PC-3 (cell line): ENCODE measurements around the gene RERG. TPM values are rescaled to one million over a fixed set of nuclear protein-coding genes. Genes with fewer than 3 reads are reported as not detected.
"Not testable (repeated sequence)": the region's sequence is repeated elsewhere in the genome, so short reads cannot be mapped to it uniquely, and the experiment has no call there.

Source experiments
- ATAC-seq: fragments of 200-7000 bp; cut with Tn5 transposase; 2 replicates; pipeline ENCODE4 v1.9.1; 2020; ENCODE audit warnings: mild to moderate bottlenecking, moderate library complexity
- BruUV-seq: library from RNA; stranded (reverse); fragments of 400-500 nt; replicated peaks from 2 replicates; lab custom pipeline; 2021; lab: Mats Ljungman, UMichigan
- CTCF ChIA-PET: fragments of 300-600 bp; sonication (Branson Sonifier 250); formaldehyde crosslinking; loops from one replicate; lab custom pipeline; 2022; ENCODE audit warnings: antibody characterized with exemption; lab: Charles Lee
- POLR2A ChIA-PET: fragments of 300-600 bp; sonication (Branson Sonifier 250); formaldehyde crosslinking; loops from one replicate; lab custom pipeline; 2022; ENCODE audit warnings: antibody characterized with exemption; ENCODE audit not compliant: unreplicated experiment; lab: Charles Lee
- DNase-seq: peaks from one replicate; pipeline ENCODE4 v3.0.0-alpha.2; 2015
- H2AFZ ChIP-seq: fragments of 300-600 bp; sonication (generic); 2 replicates; pipeline ENCODE4 v1.6.0; 2016; ENCODE audit warnings: antibody characterized with exemption, low read length
- H3F3A ChIP-seq: fragments of 300-600 bp; sonication (generic); one replicate; pipeline ENCODE4 v1.6.0; 2017; ENCODE audit warnings: antibody characterized with exemption, low read length, control low read depth, mild to moderate bottlenecking; ENCODE audit not compliant: unreplicated experiment
- H3K27ac ChIP-seq: fragments of 300-600 bp; sonication (generic); 2 replicates; pipeline ENCODE4 v1.5.1; 2016; ENCODE audit warnings: mild to moderate bottlenecking, low read length
- H3K27me3 ChIP-seq: fragments of 300-600 bp; sonication (generic); 2 replicates; pipeline ENCODE4 v1.6.1; 2016; ENCODE audit warnings: low read length, mixed read lengths
- H3K36me3 ChIP-seq: fragments of 300-600 bp; sonication (generic); 2 replicates; pipeline ENCODE4 v1.6.1; 2016; ENCODE audit warnings: low read depth, mixed run types, low read length, mixed read lengths
- H3K4me1 ChIP-seq: fragments of 300-600 bp; sonication (generic); 2 replicates; pipeline ENCODE4 v1.5.1; 2016; ENCODE audit warnings: low read length; ENCODE audit not compliant: insufficient read depth
- H3K4me2 ChIP-seq: fragments of 300-600 bp; sonication (generic); 2 replicates; pipeline ENCODE4 v1.6.0; 2016; ENCODE audit warnings: low read length
- H3K4me3 ChIP-seq: fragments of 300-600 bp; sonication (generic); 2 replicates; pipeline ENCODE4 v1.5.1; 2016; ENCODE audit warnings: mild to moderate bottlenecking, low read length, mixed read lengths
- H3K79me2 ChIP-seq: fragments of 300-600 bp; sonication (generic); 2 replicates; pipeline ENCODE4 v1.6.1; 2017; ENCODE audit warnings: low read length, mixed read lengths
- H3K9ac ChIP-seq: fragments of 300-600 bp; sonication (generic); 2 replicates; pipeline ENCODE4 v1.6.0; 2016; ENCODE audit warnings: mild to moderate bottlenecking, low read length
- H3K9me2 ChIP-seq: fragments of 300-600 bp; sonication (generic); replicated peaks from 2 replicates; pipeline ENCODE4 v1.6.1; 2016; ENCODE audit warnings: mixed run types, low read length, mixed read lengths
- H3K9me3 ChIP-seq: fragments of 300-600 bp; sonication (generic); 2 replicates; pipeline ENCODE4 v1.6.1; 2016; ENCODE audit warnings: low read length, mixed read lengths
- H4K20me1 ChIP-seq: fragments of 300-600 bp; sonication (generic); 2 replicates; pipeline ENCODE4 v1.6.1; 2016; ENCODE audit warnings: low read length, mixed read lengths
- EZH2 ChIP-seq: fragments of 300-600 bp; sonication (generic); IDR thresholded peaks from one replicate; pipeline ENCODE4 v1.6.1; 2017; ENCODE audit warnings: antibody characterized with exemption, mild to moderate bottlenecking, low read length; ENCODE audit not compliant: unreplicated experiment
- EZH2phosphoT487 ChIP-seq: fragments of 300-600 bp; sonication (generic); IDR thresholded peaks from 2 replicates; pipeline ENCODE4 v1.6.1; 2018; ENCODE audit warnings: mild to moderate bottlenecking, antibody characterized with exemption, low read length, borderline replicate concordance
- intact Hi-C: fragments of 100-400 bp; cut with micrococcal nuclease; formaldehyde crosslinking; loops from 2 replicates; pipeline ENCODE4 v1.9.0; 2023
- total RNA-seq: library from RNA; depleted of rRNA; stranded (reverse); fragments of >200 nt; gene quantifications from 2 replicates; pipeline ENCODE4 v1.2.3, GENCODE V29; 2014
- TF ChIP-seq, protein P1 (sequence below): fragments of 300-600 bp; sonication (generic); conservative IDR thresholded peaks from 2 replicates; pipeline ENCODE4 v1.5.1; 2017; ENCODE audit warnings: antibody characterized with exemption, low read depth, mild to moderate bottlenecking, low read length

The RERG gene
- total RNA-seq, 1 experiment from 2014 or later, result not detected

DNA sequence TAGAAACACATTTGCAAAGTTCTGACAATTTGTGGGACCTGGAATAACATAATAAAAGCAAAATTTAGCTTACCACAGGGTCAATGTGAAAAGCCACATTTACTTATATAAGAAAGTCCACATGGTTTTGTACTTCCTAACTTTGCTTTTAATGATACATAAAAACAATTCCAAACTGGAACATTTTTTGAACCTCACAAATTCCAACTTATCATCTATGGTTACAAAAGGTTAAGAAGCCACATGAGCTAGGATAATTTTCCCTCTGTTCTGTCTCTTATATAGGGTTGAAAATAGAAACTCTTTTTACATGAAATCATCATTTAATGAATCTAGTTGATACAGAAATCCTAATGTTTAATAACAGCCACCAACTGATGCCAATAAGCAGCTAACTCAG lies 8.9 kb upstream of the RERG start:
- Histone ChIP-seq H3K27me3 (0 out of 2 replicates have a peak, but pooled peaks cover 5% of the 10 kb centered on the region), H2AFZ (no peak overlapping the region), H3K79me2 (no peaks in the 10 kb centered on the region), H3F3A (no peaks in the 10 kb centered on the region), H3K36me3 (no peaks in the 10 kb centered on the region), H4K20me1 (no peaks in the 10 kb centered on the region), H3K9me3 (no peaks in the 10 kb centered on the region), H3K27ac (no peak overlapping the region), H3K4me3 (no peak overlapping the region), H3K9me2 (no peaks in the 10 kb centered on the region), H3K9ac (no peak overlapping the region), H3K4me2 (no peak overlapping the region), H3K4me1 (no peaks in the 10 kb centered on the region)
- DNase-seq (no peak), ATAC-seq (no peak)
- BruUV-seq, result no TSS peak
- intact Hi-C loops, result no loop called here
- CTCF ChIA-PET, result interaction anchor here (0.6 kb wide), 2 partner anchors 56 to 185 kb away, joined by 3 to 5 read pairs; no protein-coding TSS in a partner anchor
- POLR2A ChIA-PET, result no interaction called here
- no peak for TF ChIP-seq EZH2phosphoT487
- TF ChIP-seq, protein P1, sequence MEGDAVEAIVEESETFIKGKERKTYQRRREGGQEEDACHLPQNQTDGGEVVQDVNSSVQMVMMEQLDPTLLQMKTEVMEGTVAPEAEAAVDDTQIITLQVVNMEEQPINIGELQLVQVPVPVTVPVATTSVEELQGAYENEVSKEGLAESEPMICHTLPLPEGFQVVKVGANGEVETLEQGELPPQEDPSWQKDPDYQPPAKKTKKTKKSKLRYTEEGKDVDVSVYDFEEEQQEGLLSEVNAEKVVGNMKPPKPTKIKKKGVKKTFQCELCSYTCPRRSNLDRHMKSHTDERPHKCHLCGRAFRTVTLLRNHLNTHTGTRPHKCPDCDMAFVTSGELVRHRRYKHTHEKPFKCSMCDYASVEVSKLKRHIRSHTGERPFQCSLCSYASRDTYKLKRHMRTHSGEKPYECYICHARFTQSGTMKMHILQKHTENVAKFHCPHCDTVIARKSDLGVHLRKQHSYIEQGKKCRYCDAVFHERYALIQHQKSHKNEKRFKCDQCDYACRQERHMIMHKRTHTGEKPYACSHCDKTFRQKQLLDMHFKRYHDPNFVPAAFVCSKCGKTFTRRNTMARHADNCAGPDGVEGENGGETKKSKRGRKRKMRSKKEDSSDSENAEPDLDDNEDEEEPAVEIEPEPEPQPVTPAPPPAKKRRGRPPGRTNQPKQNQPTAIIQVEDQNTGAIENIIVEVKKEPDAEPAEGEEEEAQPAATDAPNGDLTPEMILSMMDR, result no peak
- TF ChIP-seq EZH2, result no peak

DNA sequence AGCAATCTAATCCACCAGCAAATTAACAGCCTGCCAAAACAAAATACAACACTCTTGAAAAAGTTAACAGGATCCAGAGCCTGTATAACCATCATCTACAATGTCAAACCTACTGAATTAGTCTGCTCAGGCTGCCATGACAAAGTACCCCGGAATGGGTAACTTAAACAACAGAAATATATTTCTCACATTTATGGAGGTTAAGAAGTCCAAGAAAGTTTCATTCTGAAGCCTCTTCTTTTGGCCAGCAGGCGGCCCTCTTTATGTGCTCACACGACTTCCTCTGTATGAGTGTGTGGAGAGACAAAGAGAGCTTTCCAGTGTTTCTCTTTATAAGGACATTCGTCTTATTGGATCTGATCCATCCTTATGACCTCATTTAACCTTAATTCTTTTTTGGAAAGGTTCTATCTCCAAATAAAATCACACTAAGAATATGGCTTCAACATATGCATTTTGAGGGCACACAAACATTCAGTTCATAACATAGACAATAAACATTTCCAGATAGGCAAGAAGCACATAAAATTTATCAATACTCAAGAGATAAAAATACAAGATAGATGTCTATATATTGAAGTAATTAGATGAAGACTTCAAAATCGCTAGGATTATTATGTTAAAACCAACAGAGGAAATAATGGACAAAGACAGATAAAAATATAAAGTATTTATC lies 5.9 kb upstream of the RERG start:
- no peak overlapping the region for H3K4me3 ChIP-seq
- POLR2A ChIA-PET, result no interaction called here
- H3K27ac ChIP-seq, result no peak overlapping the region
- H3K36me3 ChIP-seq, result no peaks in the 10 kb centered on the region
- H3K9me2 ChIP-seq, result no peaks in the 10 kb centered on the region
- H3K9ac ChIP-seq, result no peak overlapping the region
- BruUV-seq, result no TSS peak
- CTCF ChIA-PET, result interaction anchor here (0.6 kb wide), 2 partner anchors 231 to 296 kb away, joined by 8 to 12 read pairs; no protein-coding TSS in a partner anchor
- TF ChIP-seq EZH2phosphoT487, result no peak
- TF ChIP-seq, protein P1, result peak; percentile 76
- no peak for TF ChIP-seq EZH2
- no peak overlapping the region for H3K4me2 ChIP-seq
- H2AFZ ChIP-seq, result no peak overlapping the region
- no peaks in the 10 kb centered on the region for H3K9me3 ChIP-seq
- no peaks in the 10 kb centered on the region for H3K79me2 ChIP-seq
- no peaks in the 10 kb centered on the region for H3F3A ChIP-seq
- DNase-seq (peak; percentile 67), ATAC-seq (peak; percentile 71)
- no peaks in the 10 kb centered on the region for H4K20me1 ChIP-seq
- intact Hi-C loops, result loop anchor here (1.0 kb wide), 2 partner anchors 42 to 295 kb away; no protein-coding TSS in a partner anchor
- no peaks in the 10 kb centered on the region for H3K27me3 ChIP-seq
- H3K4me1 ChIP-seq, result no peaks in the 10 kb centered on the region

DNA sequence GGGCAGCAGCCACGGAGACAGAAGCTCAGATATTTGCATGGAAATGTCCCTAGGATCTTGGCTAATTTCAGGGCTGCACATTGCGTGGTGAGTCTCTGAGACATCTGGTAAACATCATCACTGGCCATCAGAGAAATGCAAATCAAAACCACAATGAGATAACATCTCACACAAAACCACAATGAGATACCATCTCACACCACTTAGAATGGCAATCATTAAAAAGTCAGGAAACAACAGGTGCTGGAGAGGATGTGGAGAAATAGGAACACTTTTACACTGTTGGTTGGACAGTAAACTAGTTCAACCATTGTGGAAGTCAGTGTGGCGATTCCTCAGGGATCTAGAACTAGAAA lies 4.6 kb upstream of the RERG start:
- H3K36me3 ChIP-seq, H4K20me1 ChIP-seq, H3K4me3 ChIP-seq, CTCF ChIA-PET, H3K79me2 ChIP-seq, H3F3A ChIP-seq, BruUV-seq, ATAC-seq, H3K4me1 ChIP-seq, H2AFZ ChIP-seq, POLR2A ChIA-PET, DNase-seq, intact Hi-C loops, H3K27me3 ChIP-seq, H3K9me3 ChIP-seq, H3K27ac ChIP-seq, H3K4me2 ChIP-seq, H3K9me2 ChIP-seq, H3K9ac ChIP-seq: not testable (repeated sequence)
